Activated effector memory CD4-positive, alpha-beta T cell treated with anti-CD3 and anti-CD28 coated beads, Interleukin-2, amount 50 U/mL, for 16 hours (primary cell): ENCODE measurements around the gene RAPGEF6.
"Not testable (repeated sequence)": the region's sequence is repeated elsewhere in the genome, so short reads cannot be mapped to it uniquely, and the experiment has no call there.

Experiments
- DNase-seq: peaks from one replicate; pipeline ENCODE4 v3.0.0-alpha.2; 2020

RAPGEF6 gene

DNA sequence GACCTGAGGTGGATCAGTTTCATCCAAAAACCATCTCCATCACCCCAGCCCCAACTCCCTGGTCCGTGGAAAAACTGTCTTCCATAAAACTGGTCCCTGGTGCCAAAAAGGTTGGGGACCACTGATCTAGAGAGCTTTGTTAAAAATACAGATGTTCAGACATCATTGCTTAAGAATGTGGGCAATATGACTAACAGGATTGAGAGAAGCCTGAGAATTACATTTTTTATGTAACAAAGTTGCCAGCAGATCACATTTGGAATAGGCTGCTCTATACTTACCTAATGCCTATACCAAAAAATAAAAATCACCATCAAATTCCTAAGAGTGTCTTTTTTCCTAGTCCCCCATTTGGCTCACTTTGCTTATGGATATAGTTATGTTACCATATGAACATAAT is 143.3 kb downstream of the RAPGEF6 start:
- DNase-seq = no peak

DNA sequence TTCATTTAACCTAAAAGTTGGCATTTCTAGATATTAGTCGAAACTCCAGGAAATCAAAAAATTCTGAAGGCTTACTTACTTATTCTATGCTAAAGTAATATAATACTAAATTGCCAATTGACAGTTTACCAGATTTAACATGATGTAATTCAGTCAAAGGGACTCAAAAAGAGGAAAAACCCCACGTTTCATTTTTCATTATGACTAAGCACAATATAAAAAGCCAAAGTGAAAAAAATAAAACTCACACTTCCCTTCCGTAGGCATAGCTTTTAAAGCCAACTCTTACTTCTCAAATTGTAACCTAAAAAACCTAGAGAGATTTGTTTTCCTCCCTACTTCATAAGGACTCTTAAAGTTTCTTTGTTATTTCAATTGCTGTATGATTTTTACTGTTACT is 146.6 kb downstream of the RAPGEF6 start:
- DNase-seq = no peak

DNA sequence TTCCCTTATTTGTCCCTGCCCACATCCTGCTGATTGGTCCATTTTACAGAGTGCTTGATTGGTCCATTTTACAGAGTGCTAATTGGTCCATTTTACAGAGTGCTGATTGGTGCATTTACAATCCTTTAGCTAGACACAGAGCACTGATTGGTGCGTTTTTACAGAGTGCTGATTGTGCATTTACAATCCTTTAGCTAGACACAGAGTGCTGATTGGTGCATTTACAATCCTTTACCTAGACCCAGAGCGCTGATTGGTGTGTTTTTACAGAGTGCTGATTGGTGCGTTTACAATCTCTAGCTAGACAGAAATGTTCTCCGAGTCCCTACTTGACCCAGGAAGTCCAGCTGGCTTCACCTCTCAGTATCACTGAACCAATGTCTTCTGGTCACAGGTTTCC is 147.7 kb downstream of the RAPGEF6 start:
- not testable (repeated sequence) for DNase-seq

DNA sequence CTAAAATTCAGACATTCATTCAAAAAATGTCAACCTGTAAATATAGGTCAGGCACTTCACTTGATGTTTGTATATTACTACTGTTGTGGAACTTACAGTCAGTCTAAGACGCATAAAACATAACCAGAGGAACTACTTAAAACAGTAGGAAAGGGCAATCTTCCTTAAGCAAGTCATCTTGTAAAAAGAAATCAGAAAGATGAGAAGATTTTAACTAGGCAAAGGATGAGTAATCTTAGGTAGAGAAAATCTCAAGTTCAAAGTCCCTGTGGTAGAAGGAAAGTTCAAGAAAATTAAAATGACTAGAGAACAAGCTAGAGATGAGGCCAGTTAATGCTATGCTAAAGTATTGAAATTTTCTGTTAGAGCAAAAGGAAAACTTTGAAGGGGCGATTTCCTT is 152.4 kb downstream of the RAPGEF6 start:
- no peak for DNase-seq

DNA sequence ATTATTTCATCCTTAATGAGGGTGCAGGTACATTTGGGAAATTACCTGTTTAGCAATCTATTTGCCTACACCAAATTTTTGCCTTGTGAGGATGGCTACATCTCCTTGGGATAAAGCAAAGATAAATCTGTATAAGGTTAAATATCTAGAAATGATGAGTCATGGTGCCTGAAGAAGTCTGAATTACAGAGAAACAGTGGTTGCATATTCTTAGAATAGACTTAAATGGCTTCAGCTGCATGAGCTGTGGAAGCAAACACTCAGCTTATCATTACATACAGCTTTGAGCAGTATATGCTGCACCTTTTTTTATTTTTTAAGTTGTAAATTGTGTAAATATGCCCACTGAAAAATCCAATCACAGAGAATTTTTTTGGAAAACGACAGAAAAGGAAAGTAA is 153.5 kb downstream of the RAPGEF6 start:
- DNase-seq = no peak

DNA sequence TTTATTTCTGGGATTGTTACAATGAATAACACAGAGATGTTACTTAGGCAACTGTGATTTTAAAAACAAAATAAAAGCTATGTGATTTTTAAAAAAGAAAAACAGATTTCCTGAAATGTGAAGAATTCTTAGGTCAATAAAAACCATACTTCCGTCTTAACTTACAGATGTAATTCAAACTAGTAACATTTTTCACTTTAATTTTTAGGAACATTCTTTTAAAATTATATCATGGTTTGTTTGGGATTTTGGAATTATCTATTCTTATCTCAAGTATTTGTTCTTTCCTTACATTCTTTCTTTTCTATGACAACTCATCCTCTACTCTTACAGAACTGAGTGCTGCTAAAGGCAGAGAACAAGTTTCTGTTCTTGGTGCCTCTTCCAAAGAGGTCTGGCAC is 159.5 kb downstream of the RAPGEF6 start:
- DNase-seq = no peak

DNA sequence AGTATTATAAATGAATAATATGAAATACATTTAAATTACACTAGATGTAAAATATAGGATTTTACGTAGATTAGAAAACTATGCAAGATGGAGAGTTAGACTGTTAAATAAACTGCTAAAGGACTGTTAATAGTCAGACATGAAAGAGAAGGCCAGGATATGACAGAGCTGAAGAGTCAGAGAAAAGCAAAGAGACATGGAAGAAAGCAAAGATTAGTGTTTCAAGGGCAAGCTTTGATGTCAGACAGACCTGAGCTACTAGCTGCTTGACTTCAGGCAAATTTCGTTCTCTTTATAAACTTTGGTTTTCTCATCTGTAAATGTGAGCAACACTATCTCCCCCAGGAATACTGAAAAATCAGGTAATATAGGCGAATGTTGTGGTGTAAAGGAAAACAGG is 161.3 kb downstream of the RAPGEF6 start:
- no peak for DNase-seq

DNA sequence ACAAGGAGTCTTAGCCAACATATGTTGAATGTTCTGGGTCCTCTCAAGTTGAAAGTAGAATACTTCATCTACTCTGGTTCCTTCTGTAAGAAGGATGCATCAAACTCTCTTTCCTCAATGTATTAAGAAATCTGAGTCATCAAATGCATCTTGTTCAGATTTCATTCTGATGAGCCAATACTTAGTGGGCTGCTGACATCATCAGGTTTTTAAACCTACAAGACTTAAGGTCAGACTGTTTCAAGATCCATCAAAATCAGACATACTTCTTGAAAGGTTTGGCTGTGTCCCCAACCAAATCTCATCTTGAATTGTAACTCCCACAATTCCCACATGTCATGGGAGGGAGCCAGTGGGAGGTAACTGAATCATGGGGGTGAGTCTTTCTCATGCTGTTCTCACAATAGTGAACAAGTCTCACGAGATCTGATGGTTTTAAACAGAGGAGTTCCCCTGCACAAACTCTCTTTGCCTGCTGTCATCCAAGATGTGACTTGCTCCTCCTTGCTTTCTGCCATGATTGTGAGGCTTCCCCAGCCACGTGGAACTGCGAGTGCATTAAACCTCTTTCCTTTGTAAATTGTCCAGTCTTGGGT is 168.8 kb downstream of the RAPGEF6 start:
- no peak for DNase-seq

DNA sequence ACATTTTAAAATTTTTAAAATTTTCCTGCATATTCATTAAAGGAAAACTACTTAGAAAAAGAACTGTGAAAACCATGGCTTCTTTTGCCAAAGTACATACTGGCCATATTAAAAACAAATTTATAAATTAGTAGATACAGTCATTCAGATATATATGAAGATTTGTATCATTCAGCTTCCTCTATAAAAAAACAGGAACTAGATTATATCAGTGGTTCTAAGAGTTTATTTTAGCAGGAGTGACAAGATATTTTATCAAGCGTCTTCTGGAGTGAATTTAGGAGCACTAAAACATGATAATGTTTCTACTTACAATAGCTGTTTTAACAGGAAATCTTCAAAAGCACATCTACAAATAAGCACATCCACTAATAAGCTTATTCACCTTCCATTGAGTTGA is 171.4 kb downstream of the RAPGEF6 start:
- DNase-seq = no peak

DNA sequence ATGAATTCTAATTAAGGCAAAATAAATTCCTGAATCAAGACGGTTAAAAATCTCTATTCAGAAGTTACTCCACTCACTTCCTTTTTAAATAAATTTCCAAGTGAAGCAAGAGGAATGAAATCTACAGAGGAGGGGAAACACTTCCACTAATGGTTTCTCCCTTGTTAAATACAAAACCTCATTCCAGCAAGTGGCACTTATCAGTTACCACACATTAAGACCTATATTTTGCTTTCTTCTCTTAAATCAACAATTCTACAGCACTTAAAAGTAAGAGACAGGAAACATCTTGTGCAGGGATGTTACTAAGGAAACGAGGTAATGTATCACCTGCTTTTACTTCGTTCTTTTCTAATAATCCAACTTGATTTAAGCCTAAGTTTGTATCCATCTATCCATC is 172.6 kb downstream of the RAPGEF6 start:
- DNase-seq = no peak

DNA sequence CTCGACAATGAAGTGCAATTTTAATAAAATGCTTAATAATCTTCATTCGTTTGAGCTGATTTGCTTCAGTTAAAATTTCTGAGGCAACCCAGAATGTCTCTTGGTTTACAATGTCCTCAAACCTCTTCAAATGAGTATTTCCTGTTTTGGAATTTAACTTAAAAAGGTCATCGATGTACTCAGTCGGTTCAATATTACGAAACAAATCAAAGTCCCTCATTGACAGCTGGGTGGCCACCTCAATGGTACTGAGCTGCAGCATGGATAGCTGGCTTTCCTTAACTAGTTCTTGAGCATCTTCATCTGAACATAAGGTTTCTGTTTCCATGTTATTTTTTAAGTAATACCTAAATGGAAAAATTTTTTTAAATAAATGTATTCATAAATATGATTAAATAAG is 173.3 kb downstream of the RAPGEF6 start:
- no peak for DNase-seq

DNA sequence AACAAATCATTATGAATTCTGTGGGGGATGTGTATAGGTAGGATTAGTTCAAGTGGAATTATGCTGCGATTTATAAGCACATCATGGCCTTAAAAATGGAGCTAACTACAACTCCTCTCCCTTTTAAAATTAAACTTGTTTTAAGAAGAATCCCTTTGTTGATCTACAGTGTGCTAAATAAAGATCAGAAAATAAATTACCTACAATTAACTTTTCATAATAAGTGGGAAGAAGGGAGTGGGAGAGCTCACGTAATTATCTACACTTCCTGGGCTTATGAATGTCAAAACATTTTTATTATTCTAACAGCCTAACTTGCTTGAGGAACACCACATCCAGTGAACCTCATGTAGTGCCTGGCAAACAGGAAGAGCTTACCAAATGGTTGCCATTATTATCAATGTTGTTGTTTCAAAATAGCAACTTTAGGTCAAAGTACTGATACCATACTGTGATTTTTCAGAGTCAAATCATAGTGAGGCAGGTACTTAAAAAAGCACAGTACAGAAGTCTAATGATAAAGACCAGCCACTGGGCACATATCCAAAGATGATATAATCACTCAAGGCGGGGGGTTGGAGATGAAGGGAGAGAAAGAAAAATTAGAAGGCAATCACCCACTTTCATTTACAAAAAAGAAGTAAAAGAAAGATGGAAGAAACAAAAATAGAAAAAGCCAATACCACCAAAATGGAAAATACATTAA is 174.0 kb downstream of the RAPGEF6 start:
- DNase-seq = no peak

DNA sequence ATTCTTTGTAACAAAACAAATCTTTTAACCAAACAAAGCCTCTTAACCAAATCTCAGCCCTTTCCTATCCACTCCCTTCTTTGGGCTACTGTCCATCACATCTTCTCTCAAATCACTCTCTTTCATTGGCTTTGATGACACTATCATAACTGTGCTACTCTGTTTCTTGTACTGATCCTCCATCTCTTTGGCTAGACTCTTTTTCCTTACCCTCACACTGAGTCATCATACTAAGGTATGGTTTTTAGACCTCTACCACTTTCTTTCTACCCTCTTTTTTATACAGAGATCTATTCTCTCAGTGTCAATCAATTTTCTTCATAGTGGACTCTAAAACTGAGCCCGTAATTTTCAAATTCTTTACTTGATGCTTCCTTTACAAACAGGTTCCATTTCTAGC is 174.9 kb downstream of the RAPGEF6 start:
- DNase-seq = no peak

DNA sequence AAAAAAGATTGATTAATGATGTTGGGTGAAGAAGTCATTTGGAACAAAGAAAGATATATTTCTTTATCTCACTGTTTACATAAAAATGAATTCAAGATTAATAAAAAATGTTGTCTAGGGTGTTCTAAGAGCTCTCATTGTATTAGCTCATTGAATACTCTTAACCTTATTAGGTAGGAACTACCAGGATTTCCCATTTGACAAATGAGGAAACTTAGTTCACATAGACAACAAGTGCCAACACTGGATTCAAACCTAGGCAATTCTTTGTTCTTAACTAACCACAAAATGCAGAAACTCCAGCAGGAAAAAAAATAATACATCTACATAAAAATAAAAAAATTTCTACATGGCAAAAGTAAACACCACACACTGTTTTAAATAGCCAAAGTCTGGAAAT is 175.8 kb downstream of the RAPGEF6 start:
- DNase-seq = no peak

DNA sequence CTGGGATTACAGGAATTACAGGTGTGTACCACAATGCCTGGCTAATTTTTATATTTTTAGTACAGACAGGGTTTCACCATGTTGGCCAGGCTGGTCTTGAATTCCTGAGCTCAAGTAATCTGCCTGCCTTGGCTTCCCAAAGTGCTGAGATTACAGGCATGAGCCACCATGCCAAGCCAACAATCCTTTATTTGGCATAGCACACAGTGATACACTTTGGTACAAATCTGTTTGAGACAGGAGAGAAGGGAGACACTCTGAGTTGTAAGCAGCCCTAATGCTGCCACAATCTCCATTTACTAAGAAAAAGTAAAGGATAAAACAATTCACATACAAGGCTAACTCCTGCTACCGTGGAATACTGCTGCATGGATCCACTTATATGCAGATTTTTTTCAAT is 177.8 kb downstream of the RAPGEF6 start:
- DNase-seq = no peak

DNA sequence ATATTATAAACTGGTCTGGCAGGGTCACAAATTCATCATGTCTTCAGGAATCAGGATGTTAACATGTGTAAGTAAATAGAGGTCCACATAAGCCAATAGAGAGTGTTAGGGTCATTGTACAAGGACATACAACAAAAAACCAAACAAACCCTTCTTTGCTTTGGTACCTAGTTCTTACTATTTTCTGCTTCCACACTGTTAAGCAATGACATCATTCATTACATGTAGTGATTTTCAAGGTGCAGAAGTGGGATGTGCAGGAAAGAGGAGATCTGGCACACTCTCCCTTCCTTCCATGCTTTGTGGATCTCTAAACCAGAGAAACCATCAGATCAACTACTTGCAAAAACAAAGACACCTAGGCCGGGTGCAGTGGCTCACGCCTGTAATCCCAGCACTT is 184.1 kb downstream of the RAPGEF6 start:
- DNase-seq = no peak

DNA sequence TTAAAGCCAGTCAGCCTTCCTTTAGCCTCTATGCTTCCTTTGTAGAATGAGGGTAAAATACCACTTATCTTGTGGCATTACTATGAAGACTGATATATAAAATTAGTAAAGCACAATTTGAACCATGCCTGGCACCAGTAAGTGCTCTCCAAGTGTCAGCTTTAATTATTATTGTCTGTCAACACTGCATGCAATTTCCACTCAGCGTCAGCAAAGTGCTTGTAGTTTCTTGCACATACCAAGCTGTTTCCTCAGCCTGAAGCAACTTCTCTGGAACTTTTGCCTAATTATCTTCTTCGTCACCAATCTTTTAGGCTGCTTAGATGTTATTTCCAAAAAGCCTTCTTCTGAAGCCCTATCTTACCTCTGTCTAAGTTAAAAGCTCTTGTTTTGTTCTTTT is 193.8 kb downstream of the RAPGEF6 start:
- DNase-seq = no peak

DNA sequence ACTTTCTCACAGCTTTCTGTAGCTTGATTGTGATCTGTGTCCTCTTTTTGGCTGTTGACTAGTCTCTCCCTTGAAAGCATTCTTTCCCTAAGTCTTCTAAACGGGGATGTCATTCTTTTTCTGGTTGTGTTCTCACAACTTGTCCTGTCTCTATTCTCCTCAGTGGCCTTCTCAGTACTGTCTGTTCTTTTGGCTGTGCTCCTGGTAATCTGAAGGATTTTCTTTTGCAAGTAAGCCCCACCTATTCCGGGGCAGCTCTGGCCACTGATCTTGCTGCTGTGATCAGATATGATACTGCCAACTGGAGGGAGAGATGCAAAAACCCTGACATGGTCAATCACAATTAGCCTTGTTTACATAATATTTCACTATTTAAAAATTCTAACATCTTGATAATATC is 198.9 kb downstream of the RAPGEF6 start:
- no peak for DNase-seq

DNA sequence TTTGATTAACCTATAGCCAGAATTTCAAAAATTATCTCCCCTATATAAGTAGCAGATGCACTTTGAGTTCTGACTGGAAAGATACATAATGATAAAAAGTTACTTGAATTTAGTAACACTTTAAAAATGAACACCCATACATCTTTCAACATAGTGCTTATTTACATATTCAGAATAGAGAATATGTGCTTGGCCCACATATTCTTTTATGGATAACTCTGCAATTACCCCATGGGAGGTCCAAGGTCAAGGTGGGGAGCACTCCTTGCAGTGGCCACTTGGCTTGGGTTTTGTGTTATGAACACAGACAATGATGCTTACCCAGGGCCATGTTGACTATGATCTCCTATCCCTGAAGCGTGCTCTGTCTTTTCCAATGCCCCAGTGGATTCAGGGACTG is 201.9 kb downstream of the RAPGEF6 start:
- DNase-seq = no peak

DNA sequence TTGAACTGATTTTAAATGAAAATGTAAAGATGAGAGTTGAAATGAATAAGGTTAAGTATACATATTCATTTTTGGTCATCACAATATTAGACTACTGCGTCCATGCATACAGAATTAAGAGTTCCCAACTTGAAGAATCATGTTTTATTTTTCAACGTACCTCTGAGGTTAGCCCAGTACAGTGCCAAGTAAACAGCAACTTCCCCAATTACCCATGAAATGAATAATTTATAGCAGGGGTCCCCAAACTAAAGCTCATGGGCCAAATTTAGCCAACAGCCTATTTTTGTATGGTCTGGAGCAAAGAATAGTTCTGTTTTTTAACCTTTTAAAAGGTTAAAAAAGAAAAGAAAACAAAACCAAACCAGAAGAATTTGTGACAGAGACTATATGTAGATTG is 203.2 kb downstream of the RAPGEF6 start:
- DNase-seq = no peak

DNA sequence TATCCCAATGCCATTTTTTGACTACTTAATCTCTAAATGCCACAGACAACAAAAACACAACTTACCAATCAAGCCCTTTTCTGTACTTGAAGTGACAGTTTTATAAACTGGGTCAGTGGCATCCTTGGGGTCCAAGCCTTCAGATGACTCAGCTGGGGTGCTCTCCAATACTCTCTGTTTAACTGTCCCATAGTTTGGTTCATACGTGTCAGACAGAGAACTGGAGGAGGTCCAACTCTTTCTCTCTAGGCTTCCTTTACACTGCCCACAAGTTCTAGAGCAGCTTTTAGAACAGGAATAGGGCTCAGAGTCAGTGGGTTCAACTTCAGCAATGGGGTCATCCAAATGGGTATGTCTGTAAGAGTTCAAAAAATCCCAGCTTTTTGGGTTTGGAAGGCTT is 204.2 kb downstream of the RAPGEF6 start:
- DNase-seq = no peak

DNA sequence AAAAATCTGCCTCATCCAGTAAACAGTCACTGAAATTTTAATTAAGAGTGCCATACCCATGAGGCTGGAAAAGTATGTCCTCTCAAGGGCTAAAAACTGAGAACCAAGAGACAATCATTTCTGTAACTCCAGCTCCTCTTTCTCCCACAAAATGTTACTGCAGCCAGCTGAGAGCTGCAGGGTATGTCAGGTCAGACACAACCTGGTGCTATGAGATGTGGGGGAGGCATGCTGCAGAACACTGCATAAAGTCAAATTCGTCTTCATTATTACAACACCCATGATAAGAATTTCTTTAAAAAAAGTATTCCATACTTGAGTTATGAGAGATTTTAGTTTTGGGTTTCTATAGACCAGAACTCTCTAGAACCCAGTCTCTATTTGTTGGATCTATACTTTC is 209.0 kb downstream of the RAPGEF6 start:
- DNase-seq = no peak

DNA sequence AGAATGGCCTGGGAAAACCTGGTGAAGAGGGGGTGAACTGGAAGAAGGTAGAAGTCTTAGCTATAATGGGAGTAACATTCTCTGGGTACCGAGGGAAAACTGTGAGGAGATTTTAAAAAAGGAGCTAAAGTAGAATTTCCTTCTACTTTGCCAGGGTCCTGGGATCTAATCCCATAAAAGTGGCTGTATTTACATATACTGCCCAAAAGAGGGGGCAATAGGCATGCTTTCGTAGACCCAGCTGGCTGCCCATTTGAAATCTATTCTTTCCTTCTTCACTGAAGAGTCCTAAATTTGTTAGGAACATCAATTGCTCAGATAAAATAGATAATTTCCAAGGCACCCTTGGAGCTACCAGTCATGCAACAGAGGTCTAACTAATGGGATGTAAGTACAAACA is 212.0 kb downstream of the RAPGEF6 start:
- DNase-seq = no peak

DNA sequence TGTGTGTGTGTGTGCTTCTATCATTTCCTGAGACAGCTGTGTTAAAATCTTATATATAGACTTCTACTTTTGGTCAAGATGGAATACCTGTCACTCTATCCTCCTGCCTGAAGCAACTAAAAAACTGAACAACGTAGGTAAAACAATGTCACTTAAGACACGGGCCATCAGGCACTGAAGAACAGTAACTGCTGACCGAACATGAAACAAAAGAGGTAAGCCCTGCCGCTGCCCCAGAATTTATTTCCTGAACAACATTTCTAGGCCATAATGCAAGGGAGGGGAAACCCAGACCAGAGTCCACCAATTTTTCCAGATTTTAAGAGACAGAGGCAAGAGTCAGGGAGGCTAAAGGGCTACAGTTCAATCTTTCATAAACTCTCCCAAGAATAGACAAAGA is 215.2 kb downstream of the RAPGEF6 start:
- DNase-seq = no peak

DNA sequence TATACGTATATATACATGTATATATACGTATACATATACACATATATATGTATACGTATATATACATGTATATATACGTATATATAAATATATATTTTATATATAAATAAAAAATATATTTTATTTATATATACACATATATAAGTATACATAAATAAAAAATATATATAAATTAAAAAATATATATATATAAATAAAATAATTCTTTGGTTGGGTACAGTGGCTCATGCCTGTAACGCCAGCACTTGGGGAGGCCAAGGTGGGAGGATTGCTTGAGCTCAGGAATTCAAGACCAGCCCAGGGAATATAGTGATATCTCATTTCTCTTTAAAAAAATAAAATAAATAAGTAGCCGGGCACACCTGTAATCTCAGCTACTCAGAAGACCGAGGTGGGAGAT is 216.2 kb downstream of the RAPGEF6 start:
- DNase-seq = no peak
